Diencephalon (tissue), 1 donor: ENCODE measurements around the gene RFK. TPM values are rescaled to one million over a fixed set of nuclear protein-coding genes. Genes with fewer than 3 reads are reported as not detected.

Source experiments
- total RNA-seq: library from RNA; depleted of rRNA; stranded (reverse); fragments of >200 nt; gene quantifications from one replicate; pipeline ENCODE4 v1.2.3, GENCODE V29; 2014

Gene RFK
- total RNA-seq, result 113 TPM

GRCh38 chr9:76394195-76394959 is at the start of gene RFK:
RFK (minus strand) TSS chr9:76394426; CDS start chr9:76394171, 255 bp downstream.

Other genes with a start within 250 kb of the RFK start
- gene GCNT1, start 64.8 kb upstream of the RFK start, total RNA-seq, result 3.9 TPM